ENCODE results near the gene DUOXA2. TPM values are rescaled to one million over a fixed set of nuclear protein-coding genes. Genes with fewer than 3 reads are reported as not detected.
"Not testable (repeated sequence)": the region's sequence is repeated elsewhere in the genome, so short reads cannot be mapped to it uniquely, and the experiment has no call there.

Gene DUOXA2
- total RNA-seq, 2 donors from 2014 or later = 30.2 to 48.5 TPM

DNA sequence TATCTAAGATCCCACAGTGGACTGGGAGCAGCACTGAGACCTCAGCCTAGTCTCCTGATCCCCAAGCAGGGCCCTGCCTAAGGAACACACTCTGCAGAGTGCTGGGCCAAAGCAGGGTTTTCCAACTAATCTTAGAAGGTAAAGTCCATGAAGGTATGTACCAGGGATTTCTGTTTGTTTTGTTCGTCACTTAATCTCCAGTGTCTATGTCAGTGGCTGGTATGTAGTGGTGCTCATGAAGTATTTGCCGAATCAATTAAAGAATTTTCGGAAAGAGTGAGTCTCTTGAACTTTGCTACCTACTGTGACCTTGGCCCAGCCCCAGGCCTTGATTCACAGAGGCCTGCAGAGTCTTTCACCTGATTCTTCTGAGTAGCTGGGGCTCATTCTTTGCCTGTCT is 17.4 kb downstream of the DUOXA2 start:
- Histone ChIP-seq H3K9me3 (no peaks in the 10 kb centered on the region), H3K27me3 (peaks cover 27% of the 10 kb centered on the region), H3K4me1 (peaks cover 11% of the 10 kb centered on the region), H3K4me3 (no peak overlapping the region), H3K9ac (ENCODE audit: low read depth in 2 of 2, low read length in 2 of 2) (no peak overlapping the region), H3K27ac (no peak overlapping the region), H3K36me3 (no peaks in the 10 kb centered on the region)
- no peak for TF ChIP-seq CTCF (IDR thresholded peaks at IDR 0.05)
- intact Hi-C loops (cut with DNase I) = no loop called here
- DNase-seq = no peak

GRCh38 chr15:45132844-45133560 is 18.9 kb downstream of the DUOXA2 start:
- DNase-seq = no peak
- H3K4me3 ChIP-seq = no peak overlapping the region
- peaks cover 24% of the 10 kb centered on the region for H3K27me3 ChIP-seq
- intact Hi-C loops (cut with DNase I) = no loop called here
- no peaks in the 10 kb centered on the region for H3K36me3 ChIP-seq
- no peak for TF ChIP-seq CTCF (IDR thresholded peaks at IDR 0.05)
- peaks cover 11% of the 10 kb centered on the region for H3K4me1 ChIP-seq
- no peaks in the 10 kb centered on the region for H3K9me3 ChIP-seq
- no peak overlapping the region for H3K27ac ChIP-seq
- H3K9ac ChIP-seq (ENCODE audit: low read depth in 2 of 2, low read length in 2 of 2) = no peak overlapping the region

- Histone ChIP-seq H3K27ac (no peak overlapping the region), H3K27me3 (peaks cover 19% of the 10 kb centered on the region), H3K4me1 (peaks cover 11% of the 10 kb centered on the region), H3K9me3 (no peaks in the 10 kb centered on the region), H3K36me3 (no peaks in the 10 kb centered on the region), H3K4me3 (no peak overlapping the region), H3K9ac (ENCODE audit: low read depth in 2 of 2, low read length in 2 of 2) (no peak overlapping the region)
- TF ChIP-seq CTCF (IDR thresholded peaks at IDR 0.05) = no peak
- DNase-seq = no peak
- intact Hi-C loops (cut with DNase I) = no loop called here
Measured at GRCh38 chr15:45133561-45133920, 19.4 kb downstream of the DUOXA2 start.

GRCh38 chr15:45134046-45134445 is 19.9 kb downstream of the DUOXA2 start:
- H3K9me3 ChIP-seq = no peaks in the 10 kb centered on the region
- H3K4me3 ChIP-seq = no peak overlapping the region
- H3K27me3 ChIP-seq = peaks cover 15% of the 10 kb centered on the region
- no peak for TF ChIP-seq CTCF (IDR thresholded peaks at IDR 0.05)
- no peak overlapping the region for H3K27ac ChIP-seq
- H3K4me1 ChIP-seq = peaks cover 9% of the 10 kb centered on the region
- no peak overlapping the region for H3K9ac ChIP-seq (ENCODE audit: low read depth in 2 of 2, low read length in 2 of 2)
- intact Hi-C loops (cut with DNase I) = no loop called here
- no peaks in the 10 kb centered on the region for H3K36me3 ChIP-seq
- DNase-seq = no peak

DNA sequence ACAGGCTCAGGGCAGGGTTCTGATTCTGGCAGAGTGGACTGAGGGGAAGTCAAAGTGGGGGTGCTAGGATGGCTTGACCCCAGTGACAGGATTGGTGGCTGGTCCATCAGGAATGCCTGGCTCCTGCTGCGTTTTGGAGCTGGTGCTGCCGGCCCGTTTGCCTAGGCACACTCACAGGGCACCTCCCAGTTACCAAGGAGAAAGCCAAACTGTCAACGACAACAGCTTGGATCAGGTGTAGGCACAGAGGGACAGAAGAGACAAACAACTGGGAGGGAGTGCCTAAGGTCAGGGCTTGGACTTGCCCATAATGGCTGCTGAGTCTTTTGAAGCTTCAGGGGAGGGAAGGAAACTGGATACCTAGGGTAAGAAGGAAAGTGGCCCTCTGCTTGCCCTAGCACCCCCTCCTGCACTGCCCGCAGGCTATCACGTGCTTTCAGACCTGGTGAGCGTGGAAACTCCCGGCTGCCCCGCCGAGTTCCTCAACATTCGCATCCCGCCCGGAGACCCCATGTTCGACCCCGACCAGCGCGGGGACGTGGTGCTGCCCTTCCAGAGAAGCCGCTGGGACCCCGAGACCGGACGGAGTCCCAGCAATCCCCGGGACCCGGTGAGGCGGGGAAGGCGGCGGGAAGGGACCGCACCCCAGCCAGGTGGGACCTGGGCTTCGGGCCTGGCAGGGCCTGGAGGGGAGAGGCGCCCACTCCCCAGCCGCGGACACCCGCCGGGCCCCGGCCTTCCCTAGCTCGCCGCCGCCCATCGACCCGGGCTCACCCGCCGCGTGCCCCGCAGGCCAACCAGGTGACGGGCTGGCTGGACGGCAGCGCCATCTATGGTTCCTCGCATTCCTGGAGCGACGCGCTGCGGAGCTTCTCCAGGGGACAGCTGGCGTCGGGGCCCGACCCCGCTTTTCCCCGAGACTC is 20.8 kb downstream of the DUOXA2 start:
- no peaks in the 10 kb centered on the region for H3K9me3 ChIP-seq
- intact Hi-C loops (cut with DNase I) = no loop called here
- peaks cover 7% of the 10 kb centered on the region for H3K4me1 ChIP-seq
- TF ChIP-seq CTCF (IDR thresholded peaks at IDR 0.05) = no peak
- H3K9ac ChIP-seq (ENCODE audit: low read depth in 2 of 2, low read length in 2 of 2) = no peak overlapping the region
- no peaks in the 10 kb centered on the region for H3K36me3 ChIP-seq
- H3K27me3 ChIP-seq = peaks cover 8% of the 10 kb centered on the region
- H3K27ac ChIP-seq = no peak overlapping the region
- H3K4me3 ChIP-seq = peak overlapping the region; percentile 12
- peak; percentile 64 for DNase-seq

- intact Hi-C loops (cut with DNase I); H3K36me3 ChIP-seq; H3K27ac ChIP-seq; H3K27me3 ChIP-seq; H3K4me1 ChIP-seq; H3K4me3 ChIP-seq; H3K9ac ChIP-seq (ENCODE audit: low read depth in 2 of 2, low read length in 2 of 2); H3K9me3 ChIP-seq; DNase-seq: not testable (repeated sequence)
Measured at GRCh38 chr15:45135705-45136377, 21.7 kb downstream of the DUOXA2 start.
